Muscle of leg (tissue), 11 donors: ENCODE measurements around the gene NRF1. TPM values are rescaled to one million over a fixed set of nuclear protein-coding genes. Genes with fewer than 3 reads are reported as not detected.

Experiments
- DNase-seq: peaks from one replicate; pipeline ENCODE4 v3.0.0; 2013
- H3K27ac ChIP-seq: one replicate; pipeline ENCODE4 v1.5.1; 2013; ENCODE audit warnings: mild to moderate bottlenecking, low read length, control low read depth
- H3K27me3 ChIP-seq: one replicate; pipeline ENCODE4 v1.6.1; 2013; ENCODE audit warnings: low read length; ENCODE audit not compliant: control insufficient read depth, insufficient read depth
- H3K36me3 ChIP-seq: one replicate; pipeline ENCODE4 v1.6.1; 2013; ENCODE audit warnings: low read length; ENCODE audit not compliant: control insufficient read depth, insufficient read depth
- H3K4me1 ChIP-seq: one replicate; pipeline ENCODE4 v1.6.1; 2013; ENCODE audit warnings: low read length; ENCODE audit not compliant: control insufficient read depth, insufficient read depth
- H3K4me3 ChIP-seq: one replicate; pipeline ENCODE4 v1.5.1; 2013; ENCODE audit warnings: low read length, control low read depth
- H3K9me3 ChIP-seq: replicated peaks from 2 replicates; pipeline ENCODE4 v1.6.1; 2013; ENCODE audit warnings: low read depth, low read length; ENCODE audit not compliant: control insufficient read depth
- WGBS: methylation state at CpG from one replicate; pipeline ENCODE4 v1.1.5; 2013; ENCODE audit warnings: missing lambda C conversion rate; ENCODE audit not compliant: insufficient coverage; 5-methylcytosine and 5-hydroxymethylcytosine counted together
- polyA plus RNA-seq, 8 donors: library from polyadenylated mRNA; unstranded; fragments of 120-200 nt; gene quantifications; one replicate each; pipeline versions ENCODE4 v1.2.1 to v1.2.3, GENCODE V29; 2013; ENCODE audit warnings: inconsistent platforms in 1 of 8, low replicate concordance in 1 of 8; ENCODE audit not compliant: insufficient read length in 8 of 8, insufficient read depth in 1 of 8
- total RNA-seq: library from RNA; stranded (reverse); fragments of 120-200 nt; gene quantifications from one replicate; pipeline ENCODE4 v1.2.4, GENCODE V29; 2013

NRF1 gene
- total and polyA plus RNA-seq, 9 donors, result 10.0 to 15.3 (median 12.5) TPM

GRCh38 chr7:129742256-129742655 lies 130.7 kb downstream of the NRF1 start:
- Histone ChIP-seq H3K9me3 (no peaks in the 10 kb centered on the region), H3K27ac (no peak overlapping the region), H3K27me3 (no peaks in the 10 kb centered on the region), H3K4me1 (peaks cover 22% of the 10 kb centered on the region), H3K4me3 (no peak overlapping the region), H3K36me3 (peaks cover 31% of the 10 kb centered on the region)
- 100% methylated on average over 1 of the region's 5 CpGs for WGBS
- no peak for DNase-seq

GRCh38 chr7:129746857-129747529 lies 135.5 kb downstream of the NRF1 start:
- Histone ChIP-seq H3K27me3 (no peaks in the 10 kb centered on the region), H3K36me3 (peaks cover 39% of the 10 kb centered on the region), H3K4me3 (no peak overlapping the region), H3K27ac (no peak overlapping the region), H3K9me3 (no peaks in the 10 kb centered on the region), H3K4me1 (peaks cover under 1% of the 10 kb centered on the region)
- no CpG with 5 or more reads among the region's 4 CpGs for WGBS
- DNase-seq, result peak; percentile 22

GRCh38 chr7:129748356-129749109 lies 137.0 kb downstream of the NRF1 start:
- Histone ChIP-seq H3K27me3 (no peaks in the 10 kb centered on the region), H3K27ac (no peak overlapping the region), H3K4me1 (no peaks in the 10 kb centered on the region), H3K36me3 (peaks cover 36% of the 10 kb centered on the region), H3K4me3 (no peak overlapping the region), H3K9me3 (no peaks in the 10 kb centered on the region)
- 86% methylated on average over 2 of the region's 4 CpGs for WGBS
- DNase-seq, result peak; percentile 17

GRCh38 chr7:129750091-129750490 lies 138.6 kb downstream of the NRF1 start:
- H3K27me3 ChIP-seq, result no peaks in the 10 kb centered on the region
- no peak overlapping the region for H3K4me3 ChIP-seq
- H3K4me1 ChIP-seq, result no peaks in the 10 kb centered on the region
- 100% methylated on average over 2 of the region's 7 CpGs for WGBS
- H3K36me3 ChIP-seq, result peaks cover 35% of the 10 kb centered on the region
- no peaks in the 10 kb centered on the region for H3K9me3 ChIP-seq
- DNase-seq, result no peak
- H3K27ac ChIP-seq, result no peak overlapping the region

GRCh38 chr7:129750501-129750900 lies 139.0 kb downstream of the NRF1 start:
- Histone ChIP-seq H3K27me3 (no peaks in the 10 kb centered on the region), H3K4me1 (no peaks in the 10 kb centered on the region), H3K9me3 (no peaks in the 10 kb centered on the region), H3K36me3 (peaks cover 36% of the 10 kb centered on the region), H3K27ac (no peak overlapping the region), H3K4me3 (no peak overlapping the region)
- no CpG with 5 or more reads among the region's 3 CpGs for WGBS
- DNase-seq, result no peak

- no peak overlapping the region for H3K27ac ChIP-seq
- no peak for DNase-seq
- no peaks in the 10 kb centered on the region for H3K9me3 ChIP-seq
- no peaks in the 10 kb centered on the region for H3K4me1 ChIP-seq
- no peaks in the 10 kb centered on the region for H3K27me3 ChIP-seq
- 17% methylated on average over 1 of the region's 1 CpG for WGBS
- H3K36me3 ChIP-seq, result peaks cover 38% of the 10 kb centered on the region
- H3K4me3 ChIP-seq, result no peak overlapping the region
Observed at GRCh38 chr7:129751916-129752315, 140.4 kb downstream of the NRF1 start.

GRCh38 chr7:129752760-129753159 lies 141.2 kb downstream of the NRF1 start:
- no peaks in the 10 kb centered on the region for H3K4me1 ChIP-seq
- 79% methylated on average over 5 of the region's 6 CpGs for WGBS
- no peak overlapping the region for H3K27ac ChIP-seq
- no peaks in the 10 kb centered on the region for H3K9me3 ChIP-seq
- H3K27me3 ChIP-seq, result no peaks in the 10 kb centered on the region
- no peak for DNase-seq
- H3K36me3 ChIP-seq, result peaks cover 31% of the 10 kb centered on the region
- H3K4me3 ChIP-seq, result no peak overlapping the region

GRCh38 chr7:129754406-129754805 lies 142.9 kb downstream of the NRF1 start:
- Histone ChIP-seq H3K9me3 (no peaks in the 10 kb centered on the region), H3K27ac (no peak overlapping the region), H3K4me1 (no peaks in the 10 kb centered on the region), H3K27me3 (no peaks in the 10 kb centered on the region), H3K36me3 (peaks cover 27% of the 10 kb centered on the region), H3K4me3 (no peak overlapping the region)
- DNase-seq, result no peak
- WGBS, result no CpG with 5 or more reads among the region's 2 CpGs

- DNase-seq, result no peak
- no peak overlapping the region for H3K27ac ChIP-seq
- H3K4me1 ChIP-seq, result no peaks in the 10 kb centered on the region
- no peak overlapping the region for H3K4me3 ChIP-seq
- no peaks in the 10 kb centered on the region for H3K27me3 ChIP-seq
- peaks cover 15% of the 10 kb centered on the region for H3K36me3 ChIP-seq
- no peaks in the 10 kb centered on the region for H3K9me3 ChIP-seq
- WGBS, result 95% methylated on average over 3 of the region's 5 CpGs
Observed at GRCh38 chr7:129757991-129758390, 146.5 kb downstream of the NRF1 start.

GRCh38 chr7:129762387-129762969 lies 151.0 kb downstream of the NRF1 start:
- H3K36me3 ChIP-seq, result peaks cover 3% of the 10 kb centered on the region
- H3K4me1 ChIP-seq, result peaks cover 4% of the 10 kb centered on the region
- no peaks in the 10 kb centered on the region for H3K9me3 ChIP-seq
- 89% methylated on average over 51 of the region's 52 CpGs for WGBS
- no peak overlapping the region for H3K4me3 ChIP-seq
- no peak for DNase-seq
- H3K27ac ChIP-seq, result no peak overlapping the region
- H3K27me3 ChIP-seq, result no peaks in the 10 kb centered on the region
